ENCODE measurements around the gene PUM2. TPM values are rescaled to one million over a fixed set of nuclear protein-coding genes. Genes with fewer than 3 reads are reported as not detected.

Gene PUM2
- total RNA-seq, 1 experiment from 2014 or later: 96.8 TPM

DNA sequence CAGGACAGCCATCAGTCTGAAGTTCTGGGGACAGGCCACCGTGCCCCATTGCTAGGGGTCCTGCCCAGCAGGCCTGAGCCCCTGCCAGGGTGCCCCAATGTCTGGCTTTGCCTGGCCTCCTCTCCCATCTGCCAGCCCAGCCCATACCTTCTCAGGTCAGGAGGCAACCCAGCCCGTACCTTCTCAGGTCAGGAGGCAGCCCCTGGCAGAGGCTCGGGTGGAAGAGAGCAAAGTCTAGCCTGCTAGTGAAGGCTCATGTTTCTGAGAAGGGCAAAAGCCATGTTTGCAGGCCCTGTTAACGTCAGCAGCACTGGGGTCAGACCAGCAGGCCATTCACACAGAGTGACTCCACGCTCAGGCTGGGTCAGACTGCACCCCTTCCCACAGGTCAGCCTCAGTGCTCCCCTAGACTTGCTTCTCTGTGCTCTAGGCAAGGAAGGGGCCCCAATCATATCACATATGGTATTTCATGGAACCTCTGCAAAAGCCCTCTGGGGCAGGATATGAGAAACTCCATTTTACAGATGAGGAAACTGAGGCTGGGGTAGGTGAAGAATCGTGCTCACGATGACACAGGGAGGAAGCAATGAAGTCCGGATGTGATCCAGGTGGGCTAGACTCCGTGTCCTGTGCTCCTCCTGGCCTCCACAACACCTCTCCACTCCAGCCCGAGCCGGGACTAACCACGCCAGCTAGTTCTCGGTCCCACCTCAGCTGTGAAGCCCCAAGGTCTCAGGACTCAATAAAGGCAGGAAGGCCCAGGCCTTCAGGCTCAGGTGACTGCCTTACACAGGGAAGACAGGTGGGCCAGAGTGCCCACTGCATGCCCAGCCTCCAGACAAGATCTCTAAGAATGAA lies 135.2 kb downstream of the PUM2 start:
- CTCF ChIA-PET: interaction anchor here (0.6 to 1.3 kb wide), 2 partner anchors 8 to 17 kb away, joined by 3 to 5 read pairs; no protein-coding TSS in a partner anchor
- intact Hi-C loops (cut with micrococcal nuclease; ENCODE audit: unreplicated experiment): no loop called here
- Mint-ChIP-seq H3K27me3 (ENCODE audit: unreplicated experiment) (no peaks in the 10 kb centered on the region), H3K4me3 (ENCODE audit: low read depth, unreplicated experiment) (no peak overlapping the region), H3K36me3 (ENCODE audit: insufficient read depth, unreplicated experiment) (peaks cover 19% of the 10 kb centered on the region), H3K4me1 (ENCODE audit: low read depth, unreplicated experiment) (peaks cover 22% of the 10 kb centered on the region), H3K9me3 (ENCODE audit: low read depth, unreplicated experiment) (no peaks in the 10 kb centered on the region), H3K27ac (ENCODE audit: unreplicated experiment) (peak overlapping the region; percentile 53)
- TF ChIP-seq, protein P1, sequence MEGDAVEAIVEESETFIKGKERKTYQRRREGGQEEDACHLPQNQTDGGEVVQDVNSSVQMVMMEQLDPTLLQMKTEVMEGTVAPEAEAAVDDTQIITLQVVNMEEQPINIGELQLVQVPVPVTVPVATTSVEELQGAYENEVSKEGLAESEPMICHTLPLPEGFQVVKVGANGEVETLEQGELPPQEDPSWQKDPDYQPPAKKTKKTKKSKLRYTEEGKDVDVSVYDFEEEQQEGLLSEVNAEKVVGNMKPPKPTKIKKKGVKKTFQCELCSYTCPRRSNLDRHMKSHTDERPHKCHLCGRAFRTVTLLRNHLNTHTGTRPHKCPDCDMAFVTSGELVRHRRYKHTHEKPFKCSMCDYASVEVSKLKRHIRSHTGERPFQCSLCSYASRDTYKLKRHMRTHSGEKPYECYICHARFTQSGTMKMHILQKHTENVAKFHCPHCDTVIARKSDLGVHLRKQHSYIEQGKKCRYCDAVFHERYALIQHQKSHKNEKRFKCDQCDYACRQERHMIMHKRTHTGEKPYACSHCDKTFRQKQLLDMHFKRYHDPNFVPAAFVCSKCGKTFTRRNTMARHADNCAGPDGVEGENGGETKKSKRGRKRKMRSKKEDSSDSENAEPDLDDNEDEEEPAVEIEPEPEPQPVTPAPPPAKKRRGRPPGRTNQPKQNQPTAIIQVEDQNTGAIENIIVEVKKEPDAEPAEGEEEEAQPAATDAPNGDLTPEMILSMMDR (IDR thresholded peaks at IDR 0.05; ENCODE audit: unreplicated experiment): no peak
- no TSS peak for BruUV-seq (replicated peaks)
- DNase-seq: no peak

DNA sequence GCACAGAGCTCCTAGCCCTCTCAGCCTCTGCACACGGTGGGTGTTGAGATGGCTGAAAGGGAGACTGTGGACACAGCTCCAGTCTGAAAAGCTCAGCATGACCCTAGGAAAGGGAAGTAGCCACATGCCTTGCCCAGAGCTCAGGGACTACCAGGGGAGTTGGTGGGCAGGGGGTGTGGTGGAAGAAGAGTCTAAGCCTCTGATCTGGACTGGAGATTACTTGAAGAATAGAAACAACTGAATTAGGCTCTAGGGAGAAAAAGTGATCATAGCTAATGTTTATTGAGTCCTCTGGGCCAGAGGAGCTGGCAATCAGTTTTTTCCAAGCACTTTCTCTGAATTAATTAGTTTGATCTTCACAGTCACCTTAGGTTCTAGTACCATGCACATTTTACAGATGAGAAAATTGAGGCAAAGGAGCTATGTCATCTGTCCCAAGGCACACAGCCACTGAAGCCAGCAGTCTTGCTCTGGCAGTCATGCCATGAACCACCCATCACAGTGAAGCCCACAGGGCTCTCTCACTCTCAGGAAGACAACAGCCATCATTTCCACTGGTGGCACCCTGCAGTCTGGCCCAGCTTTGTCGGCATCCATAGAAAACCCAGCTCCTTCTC lies 136.0 kb downstream of the PUM2 start:
- TF ChIP-seq, protein P1 (IDR thresholded peaks at IDR 0.05; ENCODE audit: unreplicated experiment): no peak
- BruUV-seq (replicated peaks): no TSS peak
- H3K27ac Mint-ChIP-seq (ENCODE audit: unreplicated experiment): peak overlapping the region; percentile 53
- H3K4me3 Mint-ChIP-seq (ENCODE audit: low read depth, unreplicated experiment): no peak overlapping the region
- no peaks in the 10 kb centered on the region for H3K9me3 Mint-ChIP-seq (ENCODE audit: low read depth, unreplicated experiment)
- no peak for DNase-seq
- peaks cover 13% of the 10 kb centered on the region for H3K36me3 Mint-ChIP-seq (ENCODE audit: insufficient read depth, unreplicated experiment)
- CTCF ChIA-PET: interaction anchor here (0.6 to 1.3 kb wide), 3 partner anchors 9 to 133 kb away, joined by 3 to 5 read pairs (median 3); no protein-coding TSS in a partner anchor
- H3K4me1 Mint-ChIP-seq (ENCODE audit: low read depth, unreplicated experiment): peaks cover 19% of the 10 kb centered on the region
- intact Hi-C loops (cut with micrococcal nuclease; ENCODE audit: unreplicated experiment): no loop called here
- H3K27me3 Mint-ChIP-seq (ENCODE audit: unreplicated experiment): no peaks in the 10 kb centered on the region

DNA sequence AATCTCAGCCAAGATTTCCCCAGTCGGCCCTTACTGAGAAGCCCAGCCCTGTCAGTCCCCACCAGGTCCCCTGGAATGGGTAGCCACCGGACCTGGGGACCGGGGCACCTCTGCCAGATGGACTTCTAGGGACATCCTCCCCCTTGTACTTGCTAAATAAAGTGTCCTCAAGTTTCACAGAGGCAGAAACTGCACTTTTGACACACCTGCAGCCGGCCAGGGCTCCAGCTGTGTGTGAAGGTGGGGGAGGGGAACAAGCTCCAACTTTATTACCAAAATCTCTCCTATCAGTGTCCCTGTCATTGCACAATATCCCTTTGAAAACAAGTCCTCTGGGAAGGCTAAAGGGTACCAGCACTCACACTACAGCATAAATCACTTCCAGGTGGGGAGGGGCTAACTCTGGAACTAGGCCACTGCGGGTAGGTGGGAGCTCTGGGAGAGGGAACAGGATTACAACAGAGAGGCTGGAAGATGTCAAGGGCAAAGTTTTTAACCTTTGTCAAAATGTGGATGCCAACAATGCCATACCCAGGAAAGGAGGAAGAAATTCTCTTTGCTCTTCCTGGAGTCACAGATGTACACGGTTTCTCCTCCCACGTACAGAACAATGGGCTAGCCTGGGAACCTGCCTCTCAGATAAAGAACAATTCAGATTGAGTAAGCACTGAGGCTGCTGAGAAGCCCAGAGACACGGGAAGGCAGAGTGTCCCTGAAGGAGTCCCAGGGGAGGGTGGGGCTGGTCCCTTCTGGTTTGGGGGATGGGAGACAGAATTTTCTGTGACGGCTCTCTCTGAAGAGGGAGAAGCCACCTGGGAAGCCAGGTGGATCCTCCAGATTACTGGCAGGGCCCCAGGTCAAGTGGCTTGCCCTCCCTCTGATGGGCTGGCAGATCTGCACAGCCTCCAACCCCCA lies 136.7 kb downstream of the PUM2 start:
- DNase-seq: no peak
- Mint-ChIP-seq H3K4me1 (ENCODE audit: low read depth, unreplicated experiment) (peaks cover 22% of the 10 kb centered on the region), H3K27me3 (ENCODE audit: unreplicated experiment) (no peaks in the 10 kb centered on the region), H3K9me3 (ENCODE audit: low read depth, unreplicated experiment) (no peaks in the 10 kb centered on the region), H3K36me3 (ENCODE audit: insufficient read depth, unreplicated experiment) (peaks cover 13% of the 10 kb centered on the region), H3K4me3 (ENCODE audit: low read depth, unreplicated experiment) (no peak overlapping the region), H3K27ac (ENCODE audit: unreplicated experiment) (no peak overlapping the region)
- intact Hi-C loops (cut with micrococcal nuclease; ENCODE audit: unreplicated experiment): no loop called here
- BruUV-seq (replicated peaks): no TSS peak
- TF ChIP-seq, protein P1 (IDR thresholded peaks at IDR 0.05; ENCODE audit: unreplicated experiment): no peak
- CTCF ChIA-PET: interaction anchor here (0.6 to 1.3 kb wide), 3 partner anchors 10 to 132 kb away, joined by 3 to 5 read pairs (median 4); partner anchors contain the start of gene SDC1
